Cerebellar cortex (tissue), 1 donor: Measurements from ENCODE around the gene DOCK3.

Experiments
- DNase-seq: peaks from one replicate; pipeline ENCODE4 v3.0.0-alpha.2; 2015; ENCODE audit warnings: low spot score

The DOCK3 gene

GRCh38 chr3:51408021-51408420 is 733.3 kb downstream of the DOCK3 start:
- no peak for DNase-seq

DNA sequence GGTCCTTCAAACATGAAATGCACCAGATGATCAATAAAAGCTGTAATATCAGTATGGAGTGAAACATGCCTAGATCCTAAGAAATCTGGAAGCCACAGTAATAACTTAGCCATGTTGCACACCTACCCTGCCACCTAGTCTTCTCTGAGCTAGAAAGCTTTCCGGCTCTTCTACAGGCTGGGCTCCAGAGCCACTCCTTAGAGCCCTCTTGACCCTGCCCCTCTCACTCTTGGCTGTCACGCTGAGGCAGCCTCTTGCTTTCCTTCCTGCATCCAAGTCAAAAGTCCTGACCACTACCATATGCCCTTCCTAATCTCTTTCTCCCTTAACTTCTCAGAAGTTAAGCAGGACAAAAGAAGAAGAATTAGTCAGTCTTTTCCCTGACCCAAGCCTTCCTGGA is 734.1 kb downstream of the DOCK3 start:
- no peak for DNase-seq

DNA sequence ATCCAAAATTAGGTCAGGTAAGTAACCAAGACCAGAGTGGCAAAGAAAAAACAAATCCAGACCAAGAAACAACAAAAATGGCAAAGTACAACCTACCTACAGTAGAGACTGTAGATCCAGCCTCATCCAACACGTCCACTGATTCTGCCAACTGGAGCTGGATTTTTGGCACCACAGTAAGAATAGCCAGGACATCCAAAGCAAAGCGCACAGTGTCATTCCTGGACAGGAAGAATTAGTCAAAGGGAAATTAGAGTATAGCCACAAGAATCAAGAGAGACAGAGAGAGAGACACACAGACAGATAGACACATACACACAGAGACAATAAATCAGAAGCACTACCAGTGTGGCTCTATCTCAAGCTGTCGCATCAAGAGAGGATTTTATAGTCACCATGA is 747.5 kb downstream of the DOCK3 start:
- DNase-seq: no peak

GRCh38 chr3:51426921-51427320 is 752.2 kb downstream of the DOCK3 start:
- DNase-seq: no peak

DNA sequence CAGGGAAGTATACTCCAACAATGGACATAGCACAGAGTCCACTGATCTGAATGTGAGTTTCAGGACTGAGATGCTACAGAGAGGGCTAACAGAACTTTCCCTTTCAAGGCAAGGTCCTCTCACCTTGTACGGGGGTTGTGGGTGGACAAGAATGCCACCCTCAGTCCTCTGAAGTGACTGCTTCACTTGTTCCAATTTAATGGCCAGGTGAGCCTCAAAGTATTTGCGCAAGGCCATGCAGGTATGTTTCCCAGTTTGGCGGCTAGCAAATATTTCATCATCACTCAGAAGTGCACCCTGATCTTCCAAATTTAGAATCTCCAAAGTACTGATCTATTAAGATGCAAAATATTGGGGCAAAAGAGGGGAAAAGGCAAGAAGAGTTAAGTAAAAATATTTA is 754.4 kb downstream of the DOCK3 start:
- no peak for DNase-seq
